DND-41 (cell line): ENCODE results near the gene CCDC30.
"Not testable (repeated sequence)": the region's sequence is repeated elsewhere in the genome, so short reads cannot be mapped to it uniquely, and the experiment has no call there.

Experiments
- ATAC-seq: fragments of 200-7000 bp; cut with Tn5 transposase; 3 replicates; pipeline ENCODE4 v1.9.1; 2021; ENCODE audit warnings: low read depth; ENCODE audit not compliant: insufficient read depth
- DNase-seq: peaks from one replicate; pipeline ENCODE4 v3.0.0-alpha.2; 2020
- H2AFZ ChIP-seq: 2 replicates; pipeline ENCODE4 v1.6.0; 2012; ENCODE audit warnings: low read depth, low read length
- H3K27ac ChIP-seq: 2 replicates; pipeline ENCODE4 v1.5.1; 2012; ENCODE audit warnings: low read length, inconsistent platforms
- H3K27me3 ChIP-seq: fragments of 200-600 bp; sonication (generic); 2 replicates; pipeline ENCODE4 v1.6.0; 2012; ENCODE audit warnings: low read length, mild to moderate bottlenecking, inconsistent platforms; ENCODE audit not compliant: insufficient read depth, poor library complexity
- H3K36me3 ChIP-seq: 2 replicates; pipeline ENCODE4 v1.5.1; 2012; ENCODE audit warnings: low read length, inconsistent platforms; ENCODE audit not compliant: insufficient read depth
- H3K4me1 ChIP-seq: 2 replicates; pipeline ENCODE4 v1.5.1; 2012; ENCODE audit warnings: mild to moderate bottlenecking, low read length; ENCODE audit not compliant: insufficient read depth
- H3K4me2 ChIP-seq: 2 replicates; pipeline ENCODE4 v1.6.0; 2012; ENCODE audit warnings: mild to moderate bottlenecking, moderate library complexity, low read length, inconsistent platforms; ENCODE audit not compliant: insufficient read depth
- H3K4me3 ChIP-seq, 2 experiments: fragments of 200-600 bp in 1 of 2; shearing (Covaris generic) in 1 of 2; 2 replicates each; pipeline ENCODE4 v1.5.1; 2012 to 2016; ENCODE audit warnings: inconsistent platforms in 2 of 2, low read length in 2 of 2, mild to moderate bottlenecking in 2 of 2, low read depth in 1 of 2, moderate library complexity in 1 of 2
- H3K79me2 ChIP-seq: 2 replicates; pipeline ENCODE4 v1.6.0; 2012; ENCODE audit warnings: low read length, inconsistent platforms; ENCODE audit not compliant: insufficient read depth
- H3K9ac ChIP-seq: 2 replicates; pipeline ENCODE4 v1.6.0; 2012; ENCODE audit warnings: low read depth, mild to moderate bottlenecking, inconsistent platforms, low read length, moderate library complexity
- H3K9me3 ChIP-seq: 2 replicates; pipeline ENCODE4 v1.5.1; 2012; ENCODE audit warnings: low read length, moderate library complexity, mild to moderate bottlenecking, inconsistent platforms; ENCODE audit not compliant: insufficient read depth, severe bottlenecking
- H4K20me1 ChIP-seq: 2 replicates; pipeline ENCODE4 v1.6.0; 2012; ENCODE audit warnings: low read length; ENCODE audit not compliant: insufficient read depth
- CTCF ChIP-seq: IDR thresholded peaks from 2 replicates; pipeline ENCODE4 v1.5.1; 2012; ENCODE audit warnings: borderline replicate concordance, low read length, moderate library complexity, mild to moderate bottlenecking; ENCODE audit not compliant: poor library complexity, severe bottlenecking; ENCODE audit errors: extremely low read depth
- EZH2 ChIP-seq: IDR thresholded peaks from 3 replicates; pipeline ENCODE4 v1.6.1; 2012; ENCODE audit warnings: borderline replicate concordance, low read depth, mild to moderate bottlenecking, moderate library complexity, low read length, inconsistent platforms; ENCODE audit not compliant: severe bottlenecking

The CCDC30 gene

GRCh38 chr1:42511581-42512155 is 48.6 kb downstream of the CCDC30 start:
- not testable (repeated sequence) for DNase-seq, ATAC-seq, H3K9ac ChIP-seq, H3K27me3 ChIP-seq, H3K36me3 ChIP-seq, H3K27ac ChIP-seq, H3K4me3 ChIP-seq, H3K4me1 ChIP-seq, H3K79me2 ChIP-seq, H3K4me2 ChIP-seq, H2AFZ ChIP-seq, H4K20me1 ChIP-seq
- TF ChIP-seq CTCF: peak; percentile 56
- H3K9me3 ChIP-seq: peaks cover 31% of the 10 kb centered on the region

- DNase-seq: no peak
- no peak overlapping the region for H3K4me3 ChIP-seq
- H3K27me3 ChIP-seq: no peaks in the 10 kb centered on the region
- no peaks in the 10 kb centered on the region for H3K4me1 ChIP-seq
- no peaks in the 10 kb centered on the region for H3K79me2 ChIP-seq
- TF ChIP-seq EZH2 (no peak), CTCF (no peak)
- H4K20me1 ChIP-seq: no peaks in the 10 kb centered on the region
- no peak overlapping the region for H3K4me2 ChIP-seq
- no peak overlapping the region for H2AFZ ChIP-seq
- no peak for ATAC-seq
- peaks cover 23% of the 10 kb centered on the region for H3K9me3 ChIP-seq
- H3K9ac ChIP-seq: no peak overlapping the region
- H3K27ac ChIP-seq: no peak overlapping the region
- no peaks in the 10 kb centered on the region for H3K36me3 ChIP-seq
Observed at GRCh38 chr1:42518908-42519307, 55.8 kb downstream of the CCDC30 start.

- Histone ChIP-seq H3K27me3 (no peaks in the 10 kb centered on the region), H3K4me3 (no peak overlapping the region), H2AFZ (no peak overlapping the region), H3K9ac (no peak overlapping the region), H3K4me2 (no peak overlapping the region), H4K20me1 (no peaks in the 10 kb centered on the region), H3K27ac (no peak overlapping the region), H3K36me3 (no peaks in the 10 kb centered on the region), H3K79me2 (no peaks in the 10 kb centered on the region), H3K9me3 (peaks cover 22% of the 10 kb centered on the region), H3K4me1 (peaks cover 15% of the 10 kb centered on the region)
- DNase-seq (no peak), ATAC-seq (no peak)
- TF ChIP-seq CTCF: no peak
- no peak for TF ChIP-seq EZH2
Observed at GRCh38 chr1:42523171-42523570, 60.1 kb downstream of the CCDC30 start.

GRCh38 chr1:42524330-42524729 is 61.2 kb downstream of the CCDC30 start:
- H2AFZ ChIP-seq: no peak overlapping the region
- H3K4me3 ChIP-seq: no peak overlapping the region
- H3K9me3 ChIP-seq: peaks cover 12% of the 10 kb centered on the region
- H3K4me1 ChIP-seq: peaks cover 18% of the 10 kb centered on the region
- H3K9ac ChIP-seq: no peak overlapping the region
- H3K27me3 ChIP-seq: no peaks in the 10 kb centered on the region
- no peaks in the 10 kb centered on the region for H4K20me1 ChIP-seq
- no peaks in the 10 kb centered on the region for H3K36me3 ChIP-seq
- H3K79me2 ChIP-seq: no peaks in the 10 kb centered on the region
- no peak overlapping the region for H3K4me2 ChIP-seq
- no peak overlapping the region for H3K27ac ChIP-seq
- DNase-seq: no peak
- TF ChIP-seq CTCF: no peak
- no peak for ATAC-seq
